ENCODE data around the gene CHMP3. TPM values are rescaled to one million over a fixed set of nuclear protein-coding genes. Genes with fewer than 3 reads are reported as not detected.

The CHMP3 gene
- total RNA-seq, 2 experiments from 2014 or later = 8.5 to 27.2 TPM

- Histone ChIP-seq H4K20me1 (ENCODE audit: insufficient read depth, low read length) (no peaks in the 10 kb centered on the region), H3K4me1 (ENCODE audit: insufficient read depth, low read length, poor library complexity, severe bottlenecking) (no peaks in the 10 kb centered on the region), H3K4me3 (ENCODE audit: low read depth, low read length, poor library complexity, severe bottlenecking) (no peak overlapping the region), H3K4me2 (ENCODE audit: low read length) (no peak overlapping the region), H3K79me2 (ENCODE audit: insufficient read depth, low read depth, low read length) (no peaks in the 10 kb centered on the region), H3K36me3 (ENCODE audit: insufficient read depth, low read length) (peaks cover 99% of the 10 kb centered on the region), H2AFZ (ENCODE audit: low read length) (no peak overlapping the region), H3K27ac (ENCODE audit: low read depth, low read length, poor library complexity, severe bottlenecking) (no peak overlapping the region), H3K9me2 (ENCODE audit: insufficient read depth, low read length) (no peaks in the 10 kb centered on the region), H3K9me3 (ENCODE audit: low read length) (no peaks in the 10 kb centered on the region)
- no peak for DNase-seq (ENCODE audit: low spot score)
- intact Hi-C loops (cut with micrococcal nuclease; ENCODE audit: unreplicated experiment) = no loop called here
- ChIA-PET CTCF (ENCODE audit: unreplicated experiment) (no interaction called here), POLR2A (no interaction called here)
- no peak for TF ChIP-seq CTCF (conservative IDR thresholded peaks at IDR 0.05; ENCODE audit: low read length)
- no peak for TF ChIP-seq EZH2phosphoT487 (IDR thresholded peaks at IDR 0.05; ENCODE audit: borderline replicate concordance, low read depth, low read length)
- BruUV-seq (replicated peaks) = no TSS peak
These were observed 81.2 kb downstream of the CHMP3 start for GRCh38 chr2:86482034-86482433.

GRCh38 chr2:86480105-86480504 is 83.1 kb downstream of the CHMP3 start:
- Histone ChIP-seq H2AFZ (ENCODE audit: low read length) (no peak overlapping the region), H3K36me3 (ENCODE audit: insufficient read depth, low read length) (peaks cover 97% of the 10 kb centered on the region), H3K9me3 (ENCODE audit: low read length) (no peaks in the 10 kb centered on the region), H3K79me2 (ENCODE audit: insufficient read depth, low read depth, low read length) (no peaks in the 10 kb centered on the region), H4K20me1 (ENCODE audit: insufficient read depth, low read length) (no peaks in the 10 kb centered on the region), H3K27ac (ENCODE audit: low read depth, low read length, poor library complexity, severe bottlenecking) (no peak overlapping the region), H3K9me2 (ENCODE audit: insufficient read depth, low read length) (no peaks in the 10 kb centered on the region), H3K4me1 (ENCODE audit: insufficient read depth, low read length, poor library complexity, severe bottlenecking) (no peaks in the 10 kb centered on the region), H3K4me3 (ENCODE audit: low read depth, low read length, poor library complexity, severe bottlenecking) (no peak overlapping the region), H3K4me2 (ENCODE audit: low read length) (no peak overlapping the region)
- CTCF ChIA-PET (ENCODE audit: unreplicated experiment) = no interaction called here
- intact Hi-C loops (cut with micrococcal nuclease; ENCODE audit: unreplicated experiment) = no loop called here
- no peak for TF ChIP-seq CTCF (conservative IDR thresholded peaks at IDR 0.05; ENCODE audit: low read length)
- no peak for TF ChIP-seq EZH2phosphoT487 (IDR thresholded peaks at IDR 0.05; ENCODE audit: borderline replicate concordance, low read depth, low read length)
- DNase-seq (ENCODE audit: low spot score) = no peak
- no TSS peak for BruUV-seq (replicated peaks)
- POLR2A ChIA-PET = interaction anchor here (0.7 to 0.8 kb wide), 2 partner anchors 24 to 39 kb away, joined by 4 read pairs; partner anchors contain the start of gene KDM3A

GRCh38 chr2:86477349-86477748 is 85.9 kb downstream of the CHMP3 start:
- peaks cover 97% of the 10 kb centered on the region for H3K36me3 ChIP-seq (ENCODE audit: insufficient read depth, low read length)
- H3K4me2 ChIP-seq (ENCODE audit: low read length) = no peak overlapping the region
- DNase-seq (ENCODE audit: low spot score) = no peak
- TF ChIP-seq CTCF (conservative IDR thresholded peaks at IDR 0.05; ENCODE audit: low read length) = no peak
- TF ChIP-seq EZH2phosphoT487 (IDR thresholded peaks at IDR 0.05; ENCODE audit: borderline replicate concordance, low read depth, low read length) = no peak
- H3K79me2 ChIP-seq (ENCODE audit: insufficient read depth, low read depth, low read length) = no peaks in the 10 kb centered on the region
- H3K27ac ChIP-seq (ENCODE audit: low read depth, low read length, poor library complexity, severe bottlenecking) = no peak overlapping the region
- no peak overlapping the region for H2AFZ ChIP-seq (ENCODE audit: low read length)
- intact Hi-C loops (cut with micrococcal nuclease; ENCODE audit: unreplicated experiment) = no loop called here
- no peak overlapping the region for H3K4me3 ChIP-seq (ENCODE audit: low read depth, low read length, poor library complexity, severe bottlenecking)
- H3K9me3 ChIP-seq (ENCODE audit: low read length) = no peaks in the 10 kb centered on the region
- no peaks in the 10 kb centered on the region for H4K20me1 ChIP-seq (ENCODE audit: insufficient read depth, low read length)
- BruUV-seq (replicated peaks) = no TSS peak
- no peaks in the 10 kb centered on the region for H3K4me1 ChIP-seq (ENCODE audit: insufficient read depth, low read length, poor library complexity, severe bottlenecking)
- ChIA-PET CTCF (ENCODE audit: unreplicated experiment) (no interaction called here), POLR2A (no interaction called here)
- no peaks in the 10 kb centered on the region for H3K9me2 ChIP-seq (ENCODE audit: insufficient read depth, low read length)

Data from OCI-LY7 (cell line).